Measurements from ENCODE around the gene ZBTB32.

Gene ZBTB32

GRCh38 chr19:35753634-35754369 lies 49.4 kb downstream of the ZBTB32 start:
- no peak for DNase-seq

- no peak for DNase-seq
These were observed 50.2 kb downstream of the ZBTB32 start for GRCh38 chr19:35754370-35755130.

GRCh38 chr19:35755131-35755549 lies 50.8 kb downstream of the ZBTB32 start:
- DNase-seq: no peak

GRCh38 chr19:35755550-35756376 lies 51.4 kb downstream of the ZBTB32 start:
- no peak for DNase-seq

- DNase-seq: no peak
These were observed 52.2 kb downstream of the ZBTB32 start, which contains the start of gene HSPB6 for GRCh38 chr19:35756377-35757230. TSS of gene HSPB6 (minus strand) at chr19:35757029. CDS start at chr19:35757008, 21 bp downstream.

GRCh38 chr19:35757231-35757748 lies 52.9 kb downstream of the ZBTB32 start:
- no peak for DNase-seq

- peak; percentile 98 for DNase-seq
These were observed 53.6 kb downstream of the ZBTB32 start, which contains the start of gene PROSER3 for GRCh38 chr19:35757749-35758608. TSS of gene PROSER3 (plus strand) at chr19:35758176. CDS start at chr19:35758216, 40 bp downstream.

GRCh38 chr19:35759697-35760096 lies 55.3 kb downstream of the ZBTB32 start:
- DNase-seq: no peak

GRCh38 chr19:35760711-35761349 lies 56.5 kb downstream of the ZBTB32 start:
- DNase-seq: no peak

- DNase-seq: no peak
These were observed 60.3 kb downstream of the ZBTB32 start for GRCh38 chr19:35764432-35765315.

Data from NCI-H510A (cell line).